Esophagus squamous epithelium (tissue), 5 donors: ENCODE measurements around the gene CFAP57. TPM values are rescaled to one million over a fixed set of nuclear protein-coding genes. Genes with fewer than 3 reads are reported as not detected.

Experiments used
- DNase-seq: peaks from one replicate; lab custom pipeline; 2025; lab: John Stamatoyannopoulos, UW
- H3K27ac ChIP-seq, 4 donors: fragments of 200-600 bp; sonication (generic); one replicate each; pipeline ENCODE4 v1.5.1; 2016 to 2019; ENCODE audit warnings: mild to moderate bottlenecking in 1 of 4
- H3K27me3 ChIP-seq, 4 donors: fragments of 200-600 bp; sonication (generic); 1 replicate in 3 of 4; 2 replicates in 1 of 4; pipeline versions ENCODE4 v1.5.1 to v1.6.0; 2017 to 2021; ENCODE audit warnings: antibody characterized with exemption in 1 of 4
- H3K36me3 ChIP-seq, 3 donors: fragments of 200-600 bp; sonication (generic); one replicate each; pipeline ENCODE4 v1.5.1; 2016 to 2019
- H3K4me1 ChIP-seq, 3 donors: fragments of 200-600 bp; sonication (generic); one replicate each; pipeline ENCODE4 v1.5.1; 2017 to 2019
- H3K4me3 ChIP-seq, 4 donors: fragments of 200-600 bp; sonication (generic); 1 replicate in 3 of 4; 2 replicates in 1 of 4; pipeline ENCODE4 v1.5.1; 2016 to 2019; ENCODE audit warnings: mild to moderate bottlenecking in 2 of 4, moderate library complexity in 1 of 4
- H3K9me3 ChIP-seq, 3 donors: fragments of 200-600 bp; sonication (generic); one replicate each; pipeline ENCODE4 v1.5.1; 2016 to 2019
- POLR2A ChIP-seq, 4 donors: fragments of 450-650 bp; IDR thresholded peaks; one replicate each; pipeline ENCODE4 v1.6.1; 2017; ENCODE audit warnings: antibody characterized with exemption in 4 of 4, mild to moderate bottlenecking in 4 of 4, moderate library complexity in 3 of 4
- WGBS, 2 donors: methylation state at CpG; one replicate each; pipeline ENCODE4 v1.1.5; 2018; 5-methylcytosine and 5-hydroxymethylcytosine counted together
- intact Hi-C: fragments of 100-400 bp; cut with DNase I; formaldehyde crosslinking; loops from one replicate; pipeline ENCODE4 v1.15.0; 2022
- total RNA-seq, 4 donors: library from RNA; depleted of rRNA; stranded (reverse); fragments of >200 nt; gene quantifications; one replicate each; pipeline ENCODE4 v1.1.0, GENCODE V29; 2016
- TF ChIP-seq, protein P1 (sequence below), 6 experiments: fragments of 450-650 bp in 4 of 6; fragments of 200-600 bp in 2 of 6; sonication (generic) in 2 of 6; IDR thresholded peaks; one replicate each; pipeline ENCODE4 v1.5.1; 2016 to 2019; ENCODE audit warnings: antibody characterized with exemption in 6 of 6, mild to moderate bottlenecking in 4 of 6, moderate library complexity in 4 of 6
- donor health status: DM: yes; HTN: yes; CAD: no.

The CFAP57 gene
- total RNA-seq, 4 donors from 2014 or later, result not detected

DNA sequence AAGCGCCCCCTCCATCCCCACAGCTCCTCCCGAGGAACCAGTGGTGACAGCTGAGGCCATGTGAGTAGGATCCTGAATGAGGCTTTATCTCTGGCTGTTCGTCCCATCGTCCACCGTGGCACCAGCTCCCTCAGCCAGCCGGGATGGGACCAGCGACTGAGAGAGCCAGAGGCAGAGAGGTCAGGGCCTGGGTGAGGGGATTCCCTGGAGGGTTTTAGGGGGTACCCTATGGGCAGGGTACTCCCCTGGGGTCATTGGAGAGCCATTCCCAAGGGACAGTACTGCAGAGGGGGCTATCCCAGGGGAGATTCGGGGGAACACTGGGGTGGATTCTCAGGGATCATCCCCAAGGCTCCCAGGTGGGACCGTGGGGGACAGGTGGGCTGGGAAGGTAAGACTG lies 100.0 kb downstream of the CFAP57 start:
- no peaks in the 10 kb centered on the region for H3K9me3 ChIP-seq
- peaks cover 0 to 21% (median 0%) of the 10 kb centered on the region in 4 donors for H3K27me3 ChIP-seq
- DNase-seq, result no peak
- intact Hi-C loops, result no loop called here
- WGBS, 2 donors, result 50 to 68% methylated on average over 2 to 3 of the region's 9 CpGs
- no peak overlapping the region for H3K4me3 ChIP-seq
- TF ChIP-seq, protein P1, sequence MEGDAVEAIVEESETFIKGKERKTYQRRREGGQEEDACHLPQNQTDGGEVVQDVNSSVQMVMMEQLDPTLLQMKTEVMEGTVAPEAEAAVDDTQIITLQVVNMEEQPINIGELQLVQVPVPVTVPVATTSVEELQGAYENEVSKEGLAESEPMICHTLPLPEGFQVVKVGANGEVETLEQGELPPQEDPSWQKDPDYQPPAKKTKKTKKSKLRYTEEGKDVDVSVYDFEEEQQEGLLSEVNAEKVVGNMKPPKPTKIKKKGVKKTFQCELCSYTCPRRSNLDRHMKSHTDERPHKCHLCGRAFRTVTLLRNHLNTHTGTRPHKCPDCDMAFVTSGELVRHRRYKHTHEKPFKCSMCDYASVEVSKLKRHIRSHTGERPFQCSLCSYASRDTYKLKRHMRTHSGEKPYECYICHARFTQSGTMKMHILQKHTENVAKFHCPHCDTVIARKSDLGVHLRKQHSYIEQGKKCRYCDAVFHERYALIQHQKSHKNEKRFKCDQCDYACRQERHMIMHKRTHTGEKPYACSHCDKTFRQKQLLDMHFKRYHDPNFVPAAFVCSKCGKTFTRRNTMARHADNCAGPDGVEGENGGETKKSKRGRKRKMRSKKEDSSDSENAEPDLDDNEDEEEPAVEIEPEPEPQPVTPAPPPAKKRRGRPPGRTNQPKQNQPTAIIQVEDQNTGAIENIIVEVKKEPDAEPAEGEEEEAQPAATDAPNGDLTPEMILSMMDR (IDR thresholded peaks at IDR 0.05), result no peak
- TF ChIP-seq POLR2A (IDR thresholded peaks at IDR 0.05), result no peak
- H3K27ac ChIP-seq, result no peak overlapping the region
- H3K36me3 ChIP-seq, result no peaks in the 10 kb centered on the region
- H3K4me1 ChIP-seq, result peaks cover 7 to 40% (median 17%) of the 10 kb centered on the region in 3 donors

DNA sequence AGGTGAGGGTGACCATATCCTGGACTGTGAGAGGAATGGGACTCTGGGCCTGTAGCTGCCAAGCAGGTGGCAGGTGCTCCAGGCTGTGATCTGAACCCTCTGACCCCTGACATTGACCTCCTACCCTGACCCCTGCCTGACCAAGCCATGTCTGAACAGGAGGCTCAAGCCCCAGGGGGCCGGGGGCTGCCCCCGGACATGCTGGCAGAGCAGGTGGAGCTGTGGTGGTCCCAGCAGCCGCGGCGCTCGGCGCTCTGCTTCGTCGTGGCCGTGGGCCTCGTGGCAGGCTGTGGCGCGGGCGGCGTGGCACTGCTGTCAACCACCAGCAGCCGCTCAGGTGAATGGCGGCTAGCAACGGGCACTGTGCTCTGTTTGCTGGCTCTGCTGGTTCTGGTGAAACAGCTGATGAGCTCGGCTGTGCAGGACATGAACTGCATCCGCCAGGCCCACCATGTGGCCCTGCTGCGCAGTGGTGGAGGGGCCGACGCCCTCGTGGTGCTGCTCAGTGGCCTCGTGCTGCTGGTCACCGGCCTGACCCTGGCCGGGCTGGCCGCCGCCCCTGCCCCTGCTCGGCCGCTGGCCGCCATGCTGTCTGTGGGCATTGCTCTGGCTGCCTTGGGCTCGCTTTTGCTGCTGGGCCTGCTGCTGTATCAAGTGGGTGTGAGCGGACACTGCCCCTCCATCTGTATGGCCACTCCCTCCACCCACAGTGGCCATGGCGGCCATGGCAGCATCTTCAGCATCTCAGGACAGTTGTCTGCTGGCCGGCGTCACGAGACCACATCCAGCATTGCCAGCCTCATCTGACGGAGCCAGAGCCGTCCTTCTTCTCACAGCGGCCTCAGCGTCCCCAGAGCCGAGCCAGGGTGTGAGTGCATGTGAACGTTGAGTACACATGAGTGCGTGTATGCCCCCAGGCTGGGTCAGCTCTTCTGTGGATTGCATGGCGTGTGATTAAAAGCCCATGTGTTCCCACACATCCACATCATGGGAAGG lies 100.7 kb downstream of the CFAP57 start:
- TF ChIP-seq, protein P1 (IDR thresholded peaks at IDR 0.05), result no peak
- no peak for TF ChIP-seq POLR2A (IDR thresholded peaks at IDR 0.05)
- Histone ChIP-seq H3K27me3 (peaks cover 0 to 21% (median 0%) of the 10 kb centered on the region in 4 donors), H3K4me3 (no peak overlapping the region), H3K36me3 (no peaks in the 10 kb centered on the region), H3K4me1 (peaks cover 7 to 40% (median 17%) of the 10 kb centered on the region in 3 donors), H3K9me3 (no peaks in the 10 kb centered on the region), H3K27ac (no peak overlapping the region)
- 90 to 100% methylated on average over 6 to 10 of the region's 46 CpGs for WGBS, 2 donors
- intact Hi-C loops, result no loop called here
- no peak for DNase-seq

DNA sequence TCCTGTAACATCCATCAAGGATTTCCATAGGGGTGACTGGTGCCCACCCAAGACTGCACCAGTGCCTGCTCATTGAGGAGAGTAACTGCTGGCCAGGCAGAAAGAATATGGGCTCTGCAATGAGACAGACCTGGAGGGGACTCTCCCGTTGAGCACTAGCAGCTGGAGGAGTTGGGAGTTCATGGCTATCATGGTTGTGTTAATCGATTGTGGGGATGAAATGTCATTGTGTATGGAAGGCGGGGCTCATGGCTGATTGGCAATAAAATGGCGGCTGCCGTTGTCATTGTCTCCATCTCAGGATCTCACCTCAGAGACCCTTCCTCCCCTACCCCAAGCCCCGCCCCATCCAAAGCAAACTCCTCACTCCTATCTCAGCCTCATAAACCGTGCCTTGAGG lies 101.6 kb downstream of the CFAP57 start:
- Histone ChIP-seq H3K9me3 (no peaks in the 10 kb centered on the region), H3K27me3 (peaks cover 0 to 21% (median 0%) of the 10 kb centered on the region in 4 donors), H3K4me1 (peaks cover 7 to 40% (median 17%) of the 10 kb centered on the region in 3 donors), H3K4me3 (no peak overlapping the region), H3K36me3 (no peaks in the 10 kb centered on the region), H3K27ac (peak overlapping the region in 2 of 4 donors; percentile 13 to 44)
- TF ChIP-seq, protein P1 (IDR thresholded peaks at IDR 0.05), result no peak
- no peak for TF ChIP-seq POLR2A (IDR thresholded peaks at IDR 0.05)
- 92 to 100% methylated on average over 5 to 6 of the region's 7 CpGs for WGBS, 2 donors
- no peak for DNase-seq
- intact Hi-C loops, result no loop called here

DNA sequence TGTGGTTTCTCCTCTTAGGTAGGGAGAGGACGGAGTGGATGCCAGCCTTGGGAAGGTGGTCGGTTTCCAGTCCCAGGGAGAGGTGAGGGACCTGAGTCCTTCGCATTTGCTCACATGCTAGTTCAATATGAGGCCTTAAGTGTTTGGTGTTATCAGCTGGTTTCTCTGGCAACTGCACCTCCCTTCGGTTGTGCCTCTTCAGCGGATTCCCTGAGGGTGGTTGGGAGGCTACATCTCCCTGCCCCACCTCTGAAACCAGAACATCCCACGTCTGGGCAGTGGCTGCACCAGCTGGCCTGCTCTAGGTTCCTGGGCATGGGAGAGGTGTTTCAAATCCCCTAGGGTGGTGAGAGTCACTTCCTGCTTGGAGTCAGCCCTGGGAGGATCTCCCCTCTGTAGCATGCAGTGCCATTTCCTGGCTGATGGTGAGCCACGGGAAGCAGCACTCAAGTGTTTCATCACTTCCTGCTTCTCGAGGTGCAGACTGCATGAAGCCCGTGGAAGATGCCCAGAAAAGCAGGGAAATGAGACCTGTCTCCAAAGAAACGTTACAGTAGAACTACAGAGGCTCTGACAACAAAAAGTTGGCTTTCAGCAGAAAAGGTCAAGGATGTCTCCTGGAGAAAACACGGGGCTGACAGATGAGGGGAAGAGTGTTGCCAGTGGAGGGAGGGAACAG lies 102.1 kb downstream of the CFAP57 start:
- WGBS, 2 donors, result 43 to 45% methylated on average over 5 to 10 of the region's 11 CpGs
- intact Hi-C loops, result no loop called here

More for the DNA sequence above, 102.1 kb downstream of the CFAP57 start:
- no peak overlapping the region for H3K4me3 ChIP-seq
- peaks cover 7 to 37% (median 17%) of the 10 kb centered on the region in 3 donors for H3K4me1 ChIP-seq
- H3K27me3 ChIP-seq, result peaks cover 0 to 21% (median 0%) of the 10 kb centered on the region in 4 donors
- no peak for DNase-seq
- H3K9me3 ChIP-seq, result no peaks in the 10 kb centered on the region
- peaks cover 0 to 2% (median 0%) of the 10 kb centered on the region in 3 donors for H3K36me3 ChIP-seq
- TF ChIP-seq, protein P1 (IDR thresholded peaks at IDR 0.05), result peak in 1 of 6 experiments; percentile 9
- TF ChIP-seq POLR2A (IDR thresholded peaks at IDR 0.05), result no peak
- H3K27ac ChIP-seq, result peak overlapping the region in 2 of 4 donors; percentile 13 to 44
